HG03280 (cell line): ENCODE data around the gene ZNF618.
"Not testable (repeated sequence)": the region's sequence is repeated elsewhere in the genome, so short reads cannot be mapped to it uniquely, and the experiment has no call there.

Experiments used
- ATAC-seq: cut with Tn5 transposase; IDR thresholded peaks from one replicate; pipeline ENCODE4 v1.9.1; 2021; ENCODE audit warnings: mild to moderate bottlenecking, moderate library complexity; ENCODE audit not compliant: unreplicated experiment

Gene ZNF618

GRCh38 chr9:113984639-113985380, 108.7 kb downstream of the ZNF618 start:
- no peak for ATAC-seq

GRCh38 chr9:113985968-113986585, 110.0 kb downstream of the ZNF618 start:
- no peak for ATAC-seq

DNA sequence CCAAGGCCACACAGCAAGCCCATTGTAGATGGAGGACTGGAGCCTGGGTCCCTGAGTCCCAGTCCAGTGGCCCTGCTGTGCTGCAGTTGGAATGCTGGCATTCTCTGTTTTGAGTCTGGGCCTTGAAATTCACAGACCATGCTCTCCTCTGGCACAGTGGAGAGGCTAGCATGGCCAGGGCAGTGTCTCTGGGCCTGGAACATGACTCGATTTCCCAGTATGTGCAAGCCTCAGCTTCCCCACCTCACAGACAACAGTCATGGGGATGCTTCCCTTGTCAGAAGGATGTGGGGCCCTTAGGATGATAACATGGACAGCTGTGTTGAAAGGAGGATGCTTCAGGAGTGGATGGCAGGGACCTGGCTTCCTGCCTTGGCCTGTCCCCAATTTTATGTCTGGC, 110.8 kb downstream of the ZNF618 start:
- ATAC-seq = no peak

- no peak for ATAC-seq
Observed at GRCh38 chr9:113987526-113987925, 111.4 kb downstream of the ZNF618 start.

DNA sequence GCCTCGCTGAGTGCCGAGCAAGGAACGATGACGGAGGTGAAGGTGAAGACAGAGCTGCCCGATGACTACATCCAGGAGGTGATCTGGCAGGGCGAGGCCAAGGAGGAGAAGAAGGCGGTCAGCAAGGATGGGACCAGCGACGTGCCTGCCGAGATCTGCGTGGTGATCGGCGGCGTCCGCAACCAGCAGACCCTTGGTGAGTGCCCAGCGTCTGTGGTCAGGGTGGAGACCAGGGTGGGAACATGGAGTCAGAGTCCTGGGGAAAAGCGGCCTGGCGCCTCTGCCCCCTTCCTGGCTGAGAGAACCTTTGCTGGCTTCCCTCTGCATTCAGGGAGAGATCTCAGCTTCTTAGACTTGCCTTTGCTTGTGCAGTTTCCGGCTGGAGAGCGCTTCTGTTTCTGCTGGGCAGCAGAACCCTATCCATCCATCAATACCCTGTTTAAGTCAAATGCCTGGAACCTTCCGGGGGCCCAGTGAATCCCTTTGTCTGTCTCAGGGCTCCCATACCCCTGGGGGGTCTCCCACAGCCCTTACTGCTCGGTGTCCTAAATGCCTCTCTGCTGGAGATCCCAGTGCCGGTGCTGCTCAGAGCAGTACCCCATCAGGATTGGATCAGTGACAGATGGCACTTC, 112.4 kb downstream of the ZNF618 start:
- ATAC-seq = no peak

DNA sequence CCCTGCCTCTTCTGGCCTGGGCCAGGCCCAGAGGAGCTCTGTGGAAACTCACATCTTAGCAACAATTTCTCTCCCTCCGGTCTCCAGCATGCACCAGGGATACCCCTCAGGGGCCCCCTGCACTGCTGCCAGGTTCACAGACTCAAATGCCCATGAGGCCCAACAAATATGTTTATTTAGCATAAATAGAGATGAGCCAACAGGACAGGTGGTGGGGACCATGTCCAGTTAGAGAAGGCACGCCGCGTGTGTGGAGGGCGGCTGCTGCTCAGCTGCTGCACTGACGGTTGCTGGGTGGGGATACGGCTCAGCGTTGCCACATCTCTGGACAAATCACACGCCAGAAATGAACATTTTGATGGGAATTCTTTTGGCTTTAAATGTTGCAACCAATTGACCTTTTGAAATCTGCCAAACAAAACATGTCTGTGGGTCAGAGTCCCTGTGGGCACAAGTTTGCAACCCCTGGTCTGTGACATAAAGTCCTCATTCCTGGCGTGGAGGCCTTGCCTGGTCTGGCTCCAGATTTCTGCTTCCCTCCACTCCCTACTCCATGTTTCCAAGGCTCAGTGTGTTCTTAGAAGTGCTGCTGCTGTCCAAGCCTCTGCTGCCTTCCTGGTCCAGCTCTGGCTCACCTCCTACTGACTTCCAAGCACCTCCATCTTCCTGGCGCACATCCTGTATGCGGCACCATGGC, 113.1 kb downstream of the ZNF618 start:
- no peak for ATAC-seq

DNA sequence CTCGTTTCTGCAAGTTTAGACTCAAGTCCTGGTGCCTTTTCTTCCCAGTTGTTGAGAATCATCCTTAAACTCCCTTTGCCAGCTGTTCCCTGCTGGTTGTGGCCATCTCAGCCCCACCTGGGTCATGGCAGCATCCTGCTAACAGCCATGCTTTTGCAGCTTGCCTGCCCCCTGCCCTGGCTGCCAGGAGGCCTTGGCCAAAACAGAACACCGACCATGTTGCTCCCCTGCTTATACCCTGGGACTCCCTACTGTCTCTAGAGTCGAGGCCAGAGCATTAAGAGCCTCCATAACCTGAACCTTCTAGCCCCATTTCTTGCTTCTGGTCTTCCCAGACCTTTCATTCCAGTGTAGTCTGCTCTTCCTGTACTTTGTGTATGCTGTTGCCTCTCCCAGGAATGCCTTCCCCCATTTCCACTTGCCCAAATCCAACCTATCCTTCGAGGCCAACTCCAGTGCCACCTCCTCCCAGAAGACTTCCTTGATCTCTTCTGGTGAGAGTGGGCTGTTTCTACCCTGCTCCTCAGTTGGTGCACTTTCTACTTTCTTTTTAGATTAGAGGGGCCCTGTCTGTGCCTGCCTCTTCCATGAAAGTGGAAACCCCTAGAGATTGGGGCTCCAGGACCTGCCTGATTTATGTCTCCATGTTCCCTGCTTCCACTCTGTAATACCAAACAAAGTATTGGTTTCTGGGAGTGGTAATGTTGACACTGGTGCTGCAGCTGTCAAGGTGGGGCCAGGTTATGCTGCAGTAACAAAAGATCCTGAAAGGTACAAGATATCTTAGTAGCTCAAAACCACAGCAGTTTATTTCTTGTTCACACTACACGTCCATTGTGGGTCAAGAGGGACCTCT, 113.8 kb downstream of the ZNF618 start:
- no peak for ATAC-seq

DNA sequence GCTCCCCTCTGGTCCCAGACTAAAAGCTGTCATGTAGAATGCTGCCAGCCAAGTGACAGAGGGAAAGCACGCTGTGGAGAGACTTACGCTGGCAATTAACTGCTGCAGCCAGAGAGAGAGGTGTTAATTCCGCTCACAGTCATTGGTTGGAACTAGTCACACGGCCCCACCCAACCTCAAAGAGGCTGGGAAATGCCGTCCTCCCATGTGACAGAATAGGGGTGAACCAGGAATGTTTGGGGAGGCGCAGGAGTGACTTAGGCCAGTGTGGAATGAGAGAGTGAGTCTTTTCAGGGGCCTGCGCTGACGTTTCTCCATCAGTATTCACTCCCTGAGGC, 114.4 kb downstream of the ZNF618 start:
- ATAC-seq = no peak

GRCh38 chr9:113990975-113991471, 114.9 kb downstream of the ZNF618 start:
- no peak for ATAC-seq

DNA sequence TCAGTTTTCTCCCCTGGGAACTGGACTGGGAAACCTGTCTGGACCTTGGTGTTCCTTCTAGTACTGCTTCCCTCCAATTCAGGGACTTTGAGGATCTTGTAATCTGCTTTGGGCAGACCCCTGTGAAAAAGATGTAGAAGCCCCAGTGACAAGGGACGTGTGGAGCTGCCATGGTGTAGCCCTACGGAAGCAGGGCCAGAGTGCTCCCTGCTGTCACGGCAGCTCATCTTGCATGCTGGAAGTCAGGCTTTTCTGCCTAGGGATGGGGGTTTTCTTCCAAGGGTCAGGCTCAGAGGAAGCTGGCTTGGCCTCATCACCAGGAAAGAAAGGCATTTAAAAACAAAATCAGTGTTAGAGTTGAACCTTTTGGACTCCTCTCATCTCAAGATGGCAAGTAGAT, 115.6 kb downstream of the ZNF618 start:
- ATAC-seq = no peak

GRCh38 chr9:113992276-113992951, 116.3 kb downstream of the ZNF618 start:
- ATAC-seq = no peak

- ATAC-seq = no peak
Observed at GRCh38 chr9:113992994-113993393, 116.9 kb downstream of the ZNF618 start.

DNA sequence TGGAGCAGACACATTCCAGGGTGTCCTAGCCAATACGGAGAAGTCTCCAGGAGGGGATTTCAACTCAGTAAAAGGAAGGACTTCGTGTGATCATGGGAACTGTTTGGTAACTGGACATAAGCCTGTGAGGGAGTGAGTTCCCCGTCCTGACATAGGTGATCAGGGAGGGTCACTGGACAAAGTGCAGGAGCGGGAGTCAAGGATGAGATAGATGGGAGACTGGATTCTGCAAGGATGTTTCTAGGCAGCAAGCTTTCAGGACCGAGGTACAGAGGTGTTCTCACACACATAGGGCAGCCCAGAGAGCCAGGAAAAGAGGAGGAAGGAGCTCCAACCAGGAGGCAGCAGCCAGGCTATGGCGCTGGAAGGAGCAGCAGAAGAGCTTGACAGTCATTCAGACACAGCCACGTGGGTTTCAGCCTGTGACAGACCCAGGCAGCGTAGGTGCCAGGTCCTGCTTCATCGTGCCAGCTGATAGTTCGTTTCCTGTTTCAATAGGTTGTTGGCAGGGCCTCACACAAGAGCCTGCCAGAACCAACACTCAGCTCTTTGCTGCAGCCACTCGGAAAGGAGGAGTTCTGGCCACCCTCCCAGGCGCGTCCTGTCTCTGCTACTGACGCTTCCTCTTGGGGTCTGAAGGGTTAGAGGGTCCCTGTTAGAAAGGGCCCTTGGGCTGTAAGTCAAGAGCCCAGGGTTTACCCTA, 117.9 kb downstream of the ZNF618 start:
- ATAC-seq = no peak

DNA sequence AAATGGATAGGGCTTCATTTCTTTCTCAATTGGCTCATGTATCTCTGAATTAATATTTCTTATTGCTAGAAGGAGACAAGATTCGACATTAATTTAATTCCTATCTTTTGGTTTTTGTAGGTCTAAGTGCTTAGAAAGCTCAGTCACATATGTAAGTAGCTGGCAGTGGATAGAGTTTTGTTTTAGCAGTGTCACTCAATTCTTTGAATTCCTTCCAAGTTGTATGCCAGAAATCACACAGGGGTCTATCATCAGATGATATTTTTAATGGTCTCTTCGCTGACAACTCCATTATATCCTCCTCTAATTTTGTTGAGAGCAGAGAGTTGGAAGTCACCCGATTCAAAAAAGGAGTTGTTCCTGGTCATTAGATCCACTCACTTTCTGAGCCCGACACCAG, 119.3 kb downstream of the ZNF618 start:
- no peak for ATAC-seq

DNA sequence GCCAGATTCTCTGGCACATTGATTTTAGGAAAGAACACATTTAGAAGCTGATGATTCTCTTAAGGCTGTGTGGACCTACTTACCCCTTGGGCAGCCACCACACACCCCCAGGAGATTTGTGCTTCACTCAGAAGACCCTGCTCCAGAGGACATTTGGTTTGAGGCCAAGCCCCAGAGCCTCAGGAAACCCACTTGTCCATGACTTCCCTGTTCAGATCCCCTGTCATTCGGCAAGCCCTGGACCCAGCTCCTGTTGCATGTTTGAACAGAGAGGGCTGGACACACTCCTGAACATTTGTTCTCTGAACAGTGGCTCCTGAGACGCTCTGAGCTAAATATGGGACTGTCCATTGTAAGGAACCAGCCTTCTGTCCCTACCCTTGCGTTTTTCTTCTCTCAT, 119.9 kb downstream of the ZNF618 start:
- no peak for ATAC-seq

GRCh38 chr9:113996531-113997001, 120.5 kb downstream of the ZNF618 start:
- no peak for ATAC-seq

- not testable (repeated sequence) for ATAC-seq
Observed at GRCh38 chr9:113997064-113997463, 121.0 kb downstream of the ZNF618 start.

DNA sequence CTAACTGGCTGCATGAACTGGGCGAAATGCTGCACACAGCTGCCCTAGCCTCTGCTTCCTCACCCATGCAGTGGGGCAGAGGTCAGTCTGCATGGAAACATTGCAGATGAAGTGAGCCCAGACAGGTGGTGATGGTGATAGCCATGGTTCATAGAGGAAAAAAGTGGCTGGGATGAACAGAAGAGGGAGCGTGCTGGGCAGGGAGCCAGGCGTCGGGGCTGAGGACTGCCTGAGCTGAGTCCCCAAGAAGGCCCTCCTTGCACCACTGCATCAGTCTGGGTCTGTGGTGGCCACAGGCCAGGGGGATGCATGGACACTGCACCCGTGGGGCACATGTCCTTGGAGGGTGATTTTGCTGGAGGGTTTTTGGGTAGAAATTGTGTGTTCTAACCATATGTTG, 121.5 kb downstream of the ZNF618 start:
- ATAC-seq = no peak

- ATAC-seq = no peak
Observed at GRCh38 chr9:113998114-113998513, 122.0 kb downstream of the ZNF618 start.
